ENCODE results near the gene GPR143. TPM values are rescaled to one million over a fixed set of nuclear protein-coding genes. Genes with fewer than 3 reads are reported as not detected.

Gene GPR143
- polyA plus RNA-seq, 4 donors = 11.9 to 14.4 (median 13.8) TPM

DNA sequence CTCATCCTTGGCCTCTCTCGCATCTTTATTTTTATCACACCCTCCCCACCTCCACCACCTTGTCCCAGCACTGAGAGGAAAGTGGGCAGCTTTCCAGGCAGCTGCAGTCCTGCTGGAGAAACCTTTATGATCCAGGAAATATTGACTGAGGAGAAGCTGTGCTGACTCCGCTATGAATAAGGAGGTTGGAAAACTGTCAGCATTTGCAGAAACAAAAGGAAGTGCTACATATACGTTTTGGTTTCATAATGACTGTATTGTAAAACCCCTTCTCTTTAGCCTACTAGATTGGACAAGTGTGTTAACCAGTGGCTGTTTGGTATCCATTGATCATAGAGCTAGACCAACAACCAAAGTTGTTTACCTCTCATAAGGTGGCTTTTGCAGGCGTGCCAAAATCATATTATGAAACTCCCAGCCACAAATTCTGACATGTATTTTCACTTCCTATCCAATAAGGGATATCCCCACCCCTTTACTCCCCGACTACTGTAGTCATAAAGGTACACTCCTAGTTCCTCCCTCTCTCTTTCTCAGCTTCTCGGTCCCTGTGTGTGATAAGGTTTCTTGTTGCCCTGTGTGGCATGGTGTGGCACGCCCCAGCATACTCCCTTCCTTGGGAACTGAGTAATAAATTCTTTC is 88.4 kb downstream of the GPR143 start:
- DNase-seq (ENCODE audit: low read depth in 4 of 4, low spot score in 2 of 4) = no peak

DNA sequence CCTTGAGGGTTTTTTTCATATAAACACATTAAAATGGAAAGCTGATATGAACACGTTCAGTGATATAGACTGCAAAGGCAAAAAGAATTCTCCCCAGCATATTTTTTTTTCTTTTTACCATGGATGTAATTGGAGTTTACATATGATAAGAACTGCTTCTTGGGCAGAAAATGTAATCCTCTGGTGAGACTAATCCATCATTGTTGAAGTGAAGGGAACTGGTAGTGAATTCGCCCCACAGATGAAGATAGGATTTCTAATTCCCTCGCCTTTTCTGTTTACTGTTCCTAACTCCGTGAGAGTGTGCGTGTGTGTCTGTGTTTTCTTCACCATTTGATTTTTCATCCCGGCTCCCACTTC is 88.9 kb downstream of the GPR143 start:
- DNase-seq (ENCODE audit: low read depth in 4 of 4, low spot score in 2 of 4) = no peak

DNA sequence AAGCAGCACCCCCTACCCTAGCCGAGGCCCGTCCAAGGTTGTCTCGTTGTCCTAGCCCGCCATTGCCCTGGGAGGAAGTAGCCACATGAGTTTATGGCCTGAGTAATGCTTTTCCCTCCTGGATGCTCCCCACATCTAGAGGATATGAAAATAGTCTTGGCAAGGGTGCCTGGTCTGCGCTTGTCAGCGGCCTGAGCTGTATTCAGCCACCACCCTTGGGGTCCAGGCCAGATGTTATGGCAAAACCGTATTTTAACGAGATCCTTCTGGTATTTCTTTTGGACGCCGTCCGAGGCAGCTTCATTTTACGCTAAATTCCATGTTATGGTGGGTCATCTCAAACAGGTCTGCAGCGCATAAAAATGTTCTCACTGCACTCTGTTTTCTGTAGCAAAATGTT is 89.3 kb downstream of the GPR143 start:
- no peak for DNase-seq (ENCODE audit: low read depth in 4 of 4, low spot score in 2 of 4)

Other genes with a start within 250 kb of the GPR143 start
- 10 to 100 TPM; 17.4 to 20.5 (median 18.1) TPM for gene SHROOM2, start 20.6 kb upstream of the GPR143 start, polyA plus RNA-seq (ENCODE audit: insufficient read length in 4 of 4)
- gene CLDN34, start 201.5 kb upstream of the GPR143 start, polyA plus RNA-seq (ENCODE audit: insufficient read length in 4 of 4) = under 1 TPM in 1 of 4 donors, not detected in 3; 0.09 TPM

All from left renal cortex interstitium (tissue), 4 donors.